Loucy (cell line): ENCODE data around the gene EMC7.

Experiments used
- CTCF ChIP-seq: fragments of 200-600 bp; sonication (generic); conservative IDR thresholded peaks from 2 replicates; pipeline ENCODE4 v1.5.1; 2014; ENCODE audit warnings: mild to moderate bottlenecking, antibody characterized with exemption, low read length
- EZH2phosphoT487 ChIP-seq: fragments of 200-600 bp; IDR thresholded peaks from 2 replicates; pipeline ENCODE4 v1.6.1; 2018; ENCODE audit warnings: antibody characterized with exemption, mild to moderate bottlenecking, moderate library complexity, borderline replicate concordance

GRCh38 chr15:34056911-34057310 is 44.8 kb downstream of the EMC7 start:
- TF ChIP-seq EZH2phosphoT487 (no peak), CTCF (no peak)
